NCI-H1694 treated with DMSO at 0.1 percent for 48 hours (cell line): ENCODE data around the gene APEH.

ENCODE experiments used
- DNase-seq: peaks from one replicate; lab custom pipeline; 2025; lab: John Stamatoyannopoulos, UW

Gene APEH

GRCh38 chr3:49673715-49674496 lies at the start of gene APEH:
Gene APEH (plus strand): TSS chr3:49674351. CDS start chr3:49674402, 51 bp downstream.
- DNase-seq: no peak

GRCh38 chr3:49625071-49625470 lies 49.1 kb upstream of the APEH start:
- no peak for DNase-seq

- DNase-seq: no peak
Measured at GRCh38 chr3:49626101-49626581, 48.0 kb upstream of the APEH start.

GRCh38 chr3:49626796-49627195 lies 47.4 kb upstream of the APEH start:
- no peak for DNase-seq

- DNase-seq: no peak
Measured at GRCh38 chr3:49627634-49628033, 46.5 kb upstream of the APEH start.

- DNase-seq: no peak
Measured at GRCh38 chr3:49628249-49628648, 45.9 kb upstream of the APEH start.

GRCh38 chr3:49629451-49629850 lies 44.7 kb upstream of the APEH start:
- no peak for DNase-seq

GRCh38 chr3:49629866-49630265 lies 44.3 kb upstream of the APEH start:
- DNase-seq: no peak

- DNase-seq: no peak
Measured at GRCh38 chr3:49630784-49631183, 43.4 kb upstream of the APEH start.

- no peak for DNase-seq
Measured at GRCh38 chr3:49634736-49635135, 39.4 kb upstream of the APEH start.

GRCh38 chr3:49636883-49637609 lies 37.1 kb upstream of the APEH start:
- no peak for DNase-seq

- DNase-seq: no peak
Measured at GRCh38 chr3:49638445-49638844, 35.7 kb upstream of the APEH start.

GRCh38 chr3:49639551-49639950 lies 34.6 kb upstream of the APEH start:
- no peak for DNase-seq

GRCh38 chr3:49641292-49641691 lies 32.9 kb upstream of the APEH start:
- no peak for DNase-seq

GRCh38 chr3:49641921-49642707 lies 32.0 kb upstream of the APEH start:
- DNase-seq: no peak

- DNase-seq: no peak
Measured at GRCh38 chr3:49642708-49643145, 31.4 kb upstream of the APEH start.

- DNase-seq: no peak
Measured at GRCh38 chr3:49644684-49645083, 29.5 kb upstream of the APEH start.

GRCh38 chr3:49646236-49646635 lies 27.9 kb upstream of the APEH start:
- no peak for DNase-seq

- no peak for DNase-seq
Measured at GRCh38 chr3:49647741-49648140, 26.4 kb upstream of the APEH start.

GRCh38 chr3:49648354-49649019 lies 25.7 kb upstream of the APEH start:
- DNase-seq: no peak

- no peak for DNase-seq
Measured at GRCh38 chr3:49649576-49649975, 24.6 kb upstream of the APEH start.

- DNase-seq: no peak
Measured at GRCh38 chr3:49650177-49650576, 24.0 kb upstream of the APEH start.
